GM13976 (cell line): Measurements from ENCODE around the gene GHRHR.

Experiments used
- DNase-seq: peaks from one replicate; pipeline ENCODE4 v3.0.0; 2012; ENCODE audit warnings: low spot score
- CTCF ChIP-seq: IDR thresholded peaks from 2 replicates; pipeline ENCODE4 v1.5.1; 2012; ENCODE audit warnings: borderline replicate concordance, mild to moderate bottlenecking; ENCODE audit not compliant: insufficient read depth; ENCODE audit errors: extremely low read depth, missing control alignments, control extremely low read depth
- in situ Hi-C: fragments of 300-500 bp; cut with MboI; formaldehyde crosslinking; loops from one replicate; pipeline ENCODE4 v1.12.0; 2022; ENCODE audit warnings: low sequenced_read_pairs, mixed read lengths, inconsistent platforms; ENCODE audit not compliant: unreplicated experiment

GHRHR gene

GRCh38 chr7:30985756-30986155 lies 22.0 kb downstream of the GHRHR start:
- no peak for TF ChIP-seq CTCF
- in situ Hi-C loops = no loop called here
- DNase-seq = no peak

GRCh38 chr7:30986331-30986730 lies 22.6 kb downstream of the GHRHR start:
- DNase-seq = no peak
- in situ Hi-C loops = no loop called here
- no peak for TF ChIP-seq CTCF

GRCh38 chr7:30986738-30987137 lies 23.0 kb downstream of the GHRHR start:
- DNase-seq = no peak
- no peak for TF ChIP-seq CTCF
- in situ Hi-C loops = no loop called here

- DNase-seq = no peak
- in situ Hi-C loops = no loop called here
- TF ChIP-seq CTCF = no peak
Observed at GRCh38 chr7:30987178-30987577, 23.4 kb downstream of the GHRHR start.

- no peak for DNase-seq
- no peak for TF ChIP-seq CTCF
- in situ Hi-C loops = no loop called here
Observed at GRCh38 chr7:30987936-30988335, 24.2 kb downstream of the GHRHR start.

- no peak for DNase-seq
Observed at GRCh38 chr7:30988351-30989005, 24.7 kb downstream of the GHRHR start.

More at GRCh38 chr7:30988351-30989005, 24.7 kb downstream of the GHRHR start:
- no peak for TF ChIP-seq CTCF
- in situ Hi-C loops = no loop called here
